DND-41 (cell line): ENCODE results near the gene ADGRB3.

Experiments used
- ATAC-seq: fragments of 200-7000 bp; cut with Tn5 transposase; 3 replicates; pipeline ENCODE4 v1.9.1; 2021; ENCODE audit warnings: low read depth; ENCODE audit not compliant: insufficient read depth
- DNase-seq: peaks from one replicate; pipeline ENCODE4 v3.0.0-alpha.2; 2020
- H2AFZ ChIP-seq: 2 replicates; pipeline ENCODE4 v1.6.0; 2012; ENCODE audit warnings: low read depth, low read length
- H3K27ac ChIP-seq: 2 replicates; pipeline ENCODE4 v1.5.1; 2012; ENCODE audit warnings: low read length, inconsistent platforms
- H3K27me3 ChIP-seq: fragments of 200-600 bp; sonication (generic); 2 replicates; pipeline ENCODE4 v1.6.0; 2012; ENCODE audit warnings: low read length, mild to moderate bottlenecking, inconsistent platforms; ENCODE audit not compliant: insufficient read depth, poor library complexity
- H3K36me3 ChIP-seq: 2 replicates; pipeline ENCODE4 v1.5.1; 2012; ENCODE audit warnings: low read length, inconsistent platforms; ENCODE audit not compliant: insufficient read depth
- H3K4me1 ChIP-seq: 2 replicates; pipeline ENCODE4 v1.5.1; 2012; ENCODE audit warnings: mild to moderate bottlenecking, low read length; ENCODE audit not compliant: insufficient read depth
- H3K4me2 ChIP-seq: 2 replicates; pipeline ENCODE4 v1.6.0; 2012; ENCODE audit warnings: mild to moderate bottlenecking, moderate library complexity, low read length, inconsistent platforms; ENCODE audit not compliant: insufficient read depth
- H3K4me3 ChIP-seq, 2 experiments: fragments of 200-600 bp in 1 of 2; shearing (Covaris generic) in 1 of 2; 2 replicates each; pipeline ENCODE4 v1.5.1; 2012 to 2016; ENCODE audit warnings: inconsistent platforms in 2 of 2, low read length in 2 of 2, mild to moderate bottlenecking in 2 of 2, low read depth in 1 of 2, moderate library complexity in 1 of 2
- H3K79me2 ChIP-seq: 2 replicates; pipeline ENCODE4 v1.6.0; 2012; ENCODE audit warnings: low read length, inconsistent platforms; ENCODE audit not compliant: insufficient read depth
- H3K9ac ChIP-seq: 2 replicates; pipeline ENCODE4 v1.6.0; 2012; ENCODE audit warnings: low read depth, mild to moderate bottlenecking, inconsistent platforms, low read length, moderate library complexity
- H3K9me3 ChIP-seq: 2 replicates; pipeline ENCODE4 v1.5.1; 2012; ENCODE audit warnings: low read length, moderate library complexity, mild to moderate bottlenecking, inconsistent platforms; ENCODE audit not compliant: insufficient read depth, severe bottlenecking
- H4K20me1 ChIP-seq: 2 replicates; pipeline ENCODE4 v1.6.0; 2012; ENCODE audit warnings: low read length; ENCODE audit not compliant: insufficient read depth
- CTCF ChIP-seq: IDR thresholded peaks from 2 replicates; pipeline ENCODE4 v1.5.1; 2012; ENCODE audit warnings: borderline replicate concordance, low read length, moderate library complexity, mild to moderate bottlenecking; ENCODE audit not compliant: poor library complexity, severe bottlenecking; ENCODE audit errors: extremely low read depth
- EZH2 ChIP-seq: IDR thresholded peaks from 3 replicates; pipeline ENCODE4 v1.6.1; 2012; ENCODE audit warnings: borderline replicate concordance, low read depth, mild to moderate bottlenecking, moderate library complexity, low read length, inconsistent platforms; ENCODE audit not compliant: severe bottlenecking

The ADGRB3 gene

DNA sequence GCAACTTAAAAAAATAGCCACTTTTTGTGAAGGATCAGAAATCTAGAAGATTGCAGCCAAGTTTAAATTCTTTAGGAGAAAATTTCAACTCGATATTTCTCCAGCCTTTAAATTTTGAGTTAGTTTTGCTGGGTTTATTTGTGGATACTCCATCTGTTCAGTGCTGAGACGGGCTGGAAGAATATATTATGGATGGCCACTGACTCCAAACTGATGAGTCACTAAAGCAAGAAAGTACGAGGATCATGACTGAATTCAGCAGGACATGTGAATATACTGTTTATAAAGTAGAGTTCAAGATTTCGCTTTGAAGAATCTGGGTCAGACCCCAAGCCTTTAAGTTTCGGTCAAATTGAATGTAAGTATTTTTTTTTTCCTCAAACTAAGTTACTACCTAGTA, 199.5 kb downstream of the ADGRB3 start:
- H3K27ac ChIP-seq: no peak overlapping the region
- H3K79me2 ChIP-seq: no peaks in the 10 kb centered on the region
- no peak overlapping the region for H3K4me3 ChIP-seq
- H3K27me3 ChIP-seq: no peaks in the 10 kb centered on the region
- no peaks in the 10 kb centered on the region for H3K9me3 ChIP-seq
- no peak overlapping the region for H2AFZ ChIP-seq
- H3K36me3 ChIP-seq: no peaks in the 10 kb centered on the region
- no peak for TF ChIP-seq EZH2
- no peak for TF ChIP-seq CTCF
- DNase-seq (no peak), ATAC-seq (no peak)
- no peaks in the 10 kb centered on the region for H4K20me1 ChIP-seq
- no peak overlapping the region for H3K4me2 ChIP-seq
- no peak overlapping the region for H3K9ac ChIP-seq
- H3K4me1 ChIP-seq: no peaks in the 10 kb centered on the region

- H3K4me2 ChIP-seq: no peak overlapping the region
- no peak overlapping the region for H3K4me3 ChIP-seq
- TF ChIP-seq CTCF (no peak), EZH2 (no peak)
- H3K9ac ChIP-seq: no peak overlapping the region
- no peaks in the 10 kb centered on the region for H3K9me3 ChIP-seq
- ATAC-seq: no peak
- H2AFZ ChIP-seq: no peak overlapping the region
- no peaks in the 10 kb centered on the region for H3K36me3 ChIP-seq
- no peak for DNase-seq
- H3K27me3 ChIP-seq: no peaks in the 10 kb centered on the region
- H3K79me2 ChIP-seq: no peaks in the 10 kb centered on the region
- H3K4me1 ChIP-seq: no peaks in the 10 kb centered on the region
- no peak overlapping the region for H3K27ac ChIP-seq
- H4K20me1 ChIP-seq: no peaks in the 10 kb centered on the region
These were observed 203.5 kb downstream of the ADGRB3 start for GRCh38 chr6:68838571-68838970.

- DNase-seq: no peak
- H3K27me3 ChIP-seq: no peaks in the 10 kb centered on the region
- no peak overlapping the region for H3K4me2 ChIP-seq
- no peaks in the 10 kb centered on the region for H3K36me3 ChIP-seq
- H4K20me1 ChIP-seq: no peaks in the 10 kb centered on the region
- H3K4me1 ChIP-seq: no peaks in the 10 kb centered on the region
- H3K9me3 ChIP-seq: no peaks in the 10 kb centered on the region
- H3K9ac ChIP-seq: no peak overlapping the region
- no peak overlapping the region for H2AFZ ChIP-seq
- H3K27ac ChIP-seq: no peak overlapping the region
- TF ChIP-seq CTCF: no peak
- no peak for TF ChIP-seq EZH2
- no peak for ATAC-seq
- H3K4me3 ChIP-seq: no peak overlapping the region
- no peaks in the 10 kb centered on the region for H3K79me2 ChIP-seq
These were observed 217.7 kb downstream of the ADGRB3 start for GRCh38 chr6:68852791-68853190.

DNA sequence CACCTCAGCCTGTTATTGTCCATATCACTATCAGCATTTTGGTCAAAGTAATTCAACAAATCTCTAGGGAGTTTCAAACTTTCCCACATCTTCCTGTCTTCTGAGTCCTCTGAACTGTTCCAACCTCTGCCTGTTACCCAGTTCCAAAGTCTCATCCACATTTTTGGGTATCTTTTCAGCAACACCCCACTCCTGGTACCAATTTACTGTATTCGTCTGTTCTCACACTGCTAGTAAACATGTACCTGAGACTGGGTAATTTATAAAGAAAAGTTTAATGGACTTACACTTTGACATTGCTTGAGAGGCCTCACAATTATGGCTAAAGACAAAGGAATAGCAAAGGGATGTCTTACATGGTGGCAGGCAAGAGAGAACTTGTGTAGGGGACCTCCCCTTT, 224.2 kb downstream of the ADGRB3 start:
- ATAC-seq (no peak), DNase-seq (no peak)
- no peaks in the 10 kb centered on the region for H3K79me2 ChIP-seq
- H4K20me1 ChIP-seq: no peaks in the 10 kb centered on the region
- no peaks in the 10 kb centered on the region for H3K4me1 ChIP-seq
- no peaks in the 10 kb centered on the region for H3K27me3 ChIP-seq
- no peak overlapping the region for H3K9ac ChIP-seq
- no peak overlapping the region for H3K27ac ChIP-seq
- no peak overlapping the region for H2AFZ ChIP-seq
- TF ChIP-seq CTCF (no peak), EZH2 (no peak)
- H3K36me3 ChIP-seq: no peaks in the 10 kb centered on the region
- no peak overlapping the region for H3K4me2 ChIP-seq
- H3K4me3 ChIP-seq: no peak overlapping the region
- peaks cover 2% of the 10 kb centered on the region for H3K9me3 ChIP-seq
